ENCODE data around the gene KCNQ1.

GRCh38 chr11:2423157-2424025 lies 21.4 kb upstream of the KCNQ1 start:
- TF ChIP-seq POLR2A (IDR thresholded peaks at IDR 0.05) (no peak), CTCF (IDR thresholded peaks at IDR 0.05) (no peak)

Measured in body of pancreas (tissue), 4 donors.